NCI-H2227 (cell line): ENCODE measurements around the gene UBE2G1.

Experiments used
- DNase-seq: peaks from one replicate; lab custom pipeline; 2025; ENCODE audit not compliant: unreplicated experiment; lab: John Stamatoyannopoulos, UW

Gene UBE2G1

GRCh38 chr17:4250887-4251286, 115.6 kb downstream of the UBE2G1 start:
- no peak for DNase-seq

GRCh38 chr17:4249452-4250029, 116.9 kb downstream of the UBE2G1 start:
- DNase-seq, result peak; percentile 31

- DNase-seq, result no peak
Observed at GRCh38 chr17:4248504-4249277, 117.8 kb downstream of the UBE2G1 start.

GRCh38 chr17:4247971-4248388, 118.5 kb downstream of the UBE2G1 start:
- DNase-seq, result peak; percentile 18

GRCh38 chr17:4247361-4247970, 119.0 kb downstream of the UBE2G1 start:
- peak; percentile 81 for DNase-seq

GRCh38 chr17:4246674-4247073, 119.8 kb downstream of the UBE2G1 start:
- DNase-seq, result no peak

- no peak for DNase-seq
Observed at GRCh38 chr17:4241535-4241934, 124.9 kb downstream of the UBE2G1 start.

- peak; percentile 11 for DNase-seq
Observed at GRCh38 chr17:4236456-4236855, 130.0 kb downstream of the UBE2G1 start.

- no peak for DNase-seq
Observed at GRCh38 chr17:4235372-4236279, 130.8 kb downstream of the UBE2G1 start.

- no peak for DNase-seq
Observed at GRCh38 chr17:4234401-4234800, 132.1 kb downstream of the UBE2G1 start.

GRCh38 chr17:4233668-4234258, 132.7 kb downstream of the UBE2G1 start:
- DNase-seq, result no peak

- no peak for DNase-seq
Observed at GRCh38 chr17:4232168-4232813, 134.2 kb downstream of the UBE2G1 start.

- DNase-seq, result no peak
Observed at GRCh38 chr17:4229627-4230541, 136.6 kb downstream of the UBE2G1 start.

- DNase-seq, result no peak
Observed at GRCh38 chr17:4221899-4222659, 144.4 kb downstream of the UBE2G1 start.

- DNase-seq, result no peak
Observed at GRCh38 chr17:4221163-4221562, 145.3 kb downstream of the UBE2G1 start.

- no peak for DNase-seq
Observed at GRCh38 chr17:4220655-4221054, 145.8 kb downstream of the UBE2G1 start.
